ENCODE results near the gene IQSEC1.
A peak's percentile ranks its signal among the peaks of the same experiment; 100 is the strongest.

IQSEC1 gene

DNA sequence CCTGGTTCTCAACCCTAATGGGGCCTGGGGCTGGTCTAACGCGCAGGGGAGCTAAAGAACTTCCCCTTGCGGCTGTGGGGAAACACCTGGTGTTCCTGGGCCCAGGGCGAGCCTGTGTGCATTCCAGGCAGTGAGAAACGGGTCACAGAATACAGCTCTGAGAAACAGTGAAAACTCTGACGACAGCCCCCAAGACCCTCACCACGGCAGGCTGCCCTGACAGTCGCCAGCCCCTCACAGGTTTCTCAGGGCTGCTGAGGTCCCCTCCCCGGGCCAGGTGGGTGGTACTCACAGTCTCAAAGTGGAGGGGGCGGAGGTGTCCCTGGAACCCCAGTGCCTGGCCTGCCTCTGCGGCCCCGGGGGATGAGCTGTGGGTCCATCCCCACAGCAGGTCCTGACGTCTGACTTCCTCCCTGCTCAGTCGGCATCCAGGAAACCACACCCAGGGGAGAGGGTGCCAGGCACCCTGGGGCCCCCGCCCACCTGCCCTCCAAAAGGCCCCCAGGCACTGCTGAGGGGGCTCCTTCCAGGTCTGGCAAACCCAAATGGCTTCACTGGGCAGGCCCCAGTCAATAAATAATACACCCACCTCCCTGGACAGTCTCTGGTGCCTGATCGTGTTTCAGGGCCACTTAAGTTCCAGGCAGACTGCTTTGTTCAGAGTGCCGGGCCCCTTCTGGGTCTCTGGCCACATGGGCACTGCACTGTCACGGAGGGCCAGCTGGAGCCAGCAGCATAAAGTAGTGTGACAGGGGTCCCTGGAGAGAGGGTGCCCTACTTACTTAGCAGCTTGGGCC, 57.7 kb downstream of the IQSEC1 start:
- peak; percentile 90 for DNase-seq (ENCODE audit: low spot score)

DNA sequence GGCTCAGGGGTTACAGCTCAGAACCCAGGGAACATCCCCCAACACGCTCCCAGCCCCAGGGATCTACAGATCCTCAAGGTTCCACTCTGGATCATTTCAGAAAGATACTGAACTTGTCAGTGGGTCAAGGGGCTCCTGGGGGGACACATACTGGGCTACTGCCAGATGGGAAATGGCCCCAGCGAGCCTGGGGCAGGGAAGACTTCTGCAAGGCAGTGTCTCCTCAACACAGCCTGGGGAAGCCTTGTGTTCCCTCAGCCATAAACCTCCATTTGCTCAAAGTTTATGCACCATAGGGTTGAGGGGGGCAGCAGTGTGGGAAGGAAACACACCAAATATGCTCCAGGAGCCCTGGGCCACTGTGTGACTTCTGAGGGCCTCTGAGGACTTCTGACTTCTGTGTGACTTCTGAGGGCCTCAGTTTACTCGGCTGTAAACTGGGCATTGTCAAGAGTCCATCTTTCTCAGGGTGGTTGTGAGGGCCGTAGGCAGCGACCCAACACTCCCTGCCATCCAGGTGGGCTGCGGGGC, 58.4 kb downstream of the IQSEC1 start:
- DNase-seq (ENCODE audit: low spot score) = no peak

DNA sequence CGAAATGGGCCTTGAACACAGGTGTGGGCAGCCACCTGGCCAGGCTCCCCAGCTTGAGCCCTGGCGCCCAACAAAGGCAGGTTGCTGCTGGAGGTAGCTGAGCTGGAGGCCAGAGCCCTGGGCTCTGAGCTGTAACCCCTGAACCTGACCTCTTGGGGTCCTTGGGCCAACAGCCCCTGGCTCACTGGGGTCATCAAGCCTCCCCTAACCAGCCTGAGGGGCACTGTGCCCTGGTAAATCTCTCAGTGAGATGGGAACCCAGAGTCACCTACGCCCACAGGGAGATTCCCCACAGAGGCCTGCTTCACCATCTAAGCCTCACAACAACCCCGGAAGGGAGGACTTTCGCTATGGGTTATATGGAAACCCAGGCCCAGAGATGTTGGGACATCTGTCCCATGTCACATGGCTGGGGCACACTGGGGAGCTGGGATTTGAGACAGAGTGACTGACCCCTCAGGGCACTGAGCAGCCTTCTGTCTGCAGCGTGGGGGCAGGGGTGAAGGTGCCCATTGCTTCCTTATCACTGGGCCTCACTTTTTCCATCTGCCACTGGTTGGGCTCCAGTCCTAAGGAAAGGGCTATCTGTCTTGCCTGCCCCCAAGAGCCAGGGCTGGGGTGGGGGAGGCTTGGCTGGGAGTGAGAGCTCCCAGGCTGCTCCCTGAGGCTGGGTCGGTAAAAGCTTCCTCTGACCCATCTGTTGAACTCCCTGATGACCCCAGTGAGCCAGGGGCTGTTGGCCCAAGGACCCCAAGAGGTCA, 59.1 kb downstream of the IQSEC1 start:
- DNase-seq (ENCODE audit: low spot score) = no peak

DNA sequence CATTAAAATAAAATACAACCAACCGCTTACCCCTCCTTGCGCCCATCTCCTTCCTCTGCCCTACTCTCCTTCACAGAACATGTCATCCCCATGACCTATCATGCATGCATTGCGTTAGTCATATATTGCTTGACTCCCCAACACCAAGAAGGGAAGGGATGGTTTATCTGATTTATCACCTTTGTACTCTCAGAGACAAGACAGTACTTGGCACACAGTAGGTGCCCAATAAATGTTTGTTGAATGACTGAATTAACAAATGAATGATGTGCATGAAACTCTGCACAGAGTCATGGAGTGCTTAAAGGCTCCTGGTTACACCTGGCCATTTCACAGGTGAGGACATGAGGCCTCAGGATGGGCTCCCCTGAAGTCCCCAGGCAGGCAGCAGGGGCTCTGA, 59.7 kb downstream of the IQSEC1 start:
- DNase-seq (ENCODE audit: low spot score) = peak; percentile 30

DNA sequence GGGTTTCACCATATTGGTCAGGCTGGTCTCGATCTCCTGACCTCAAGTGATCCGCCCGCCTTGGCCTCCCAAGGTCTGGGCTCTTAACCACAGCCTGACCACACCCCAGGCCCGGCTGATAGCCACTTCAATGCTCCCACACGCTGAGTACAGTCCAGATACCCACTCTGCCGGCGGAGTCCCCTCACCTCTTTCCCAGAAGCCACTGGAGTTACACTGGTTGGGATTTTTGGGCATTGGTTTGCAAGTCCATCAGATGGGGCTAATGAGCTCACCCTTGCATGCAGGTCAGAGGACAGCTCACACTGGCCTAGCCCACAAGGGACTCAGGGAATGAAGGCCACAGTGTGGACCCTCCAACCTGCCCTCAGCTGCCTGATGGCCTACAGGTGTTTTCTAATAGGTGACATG, 60.1 kb downstream of the IQSEC1 start:
- no peak for DNase-seq (ENCODE audit: low spot score)

DNA sequence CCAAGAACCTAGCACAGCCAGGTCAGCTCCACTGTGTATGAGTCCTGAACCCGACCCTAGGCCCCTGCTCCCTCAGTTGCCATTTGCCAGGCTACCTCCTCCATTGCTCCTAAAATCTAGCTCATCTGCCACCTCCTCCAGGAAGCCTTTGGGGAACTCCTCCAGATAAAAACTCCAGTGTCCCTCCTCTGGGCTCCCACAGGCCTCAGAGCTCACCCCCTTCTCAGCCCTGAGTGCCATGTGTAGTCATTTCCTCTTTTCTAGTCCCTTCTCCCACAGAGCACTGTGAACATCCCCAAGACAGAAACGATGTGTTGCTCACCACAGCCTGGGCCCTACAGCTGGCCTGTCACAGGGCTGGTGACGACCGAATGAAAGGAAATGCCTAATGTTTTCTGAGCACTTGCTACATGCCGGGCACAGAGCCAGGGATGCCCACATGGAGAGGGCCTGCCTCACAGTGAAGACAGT, 61.0 kb downstream of the IQSEC1 start:
- DNase-seq (ENCODE audit: low spot score) = peak; percentile 94

DNA sequence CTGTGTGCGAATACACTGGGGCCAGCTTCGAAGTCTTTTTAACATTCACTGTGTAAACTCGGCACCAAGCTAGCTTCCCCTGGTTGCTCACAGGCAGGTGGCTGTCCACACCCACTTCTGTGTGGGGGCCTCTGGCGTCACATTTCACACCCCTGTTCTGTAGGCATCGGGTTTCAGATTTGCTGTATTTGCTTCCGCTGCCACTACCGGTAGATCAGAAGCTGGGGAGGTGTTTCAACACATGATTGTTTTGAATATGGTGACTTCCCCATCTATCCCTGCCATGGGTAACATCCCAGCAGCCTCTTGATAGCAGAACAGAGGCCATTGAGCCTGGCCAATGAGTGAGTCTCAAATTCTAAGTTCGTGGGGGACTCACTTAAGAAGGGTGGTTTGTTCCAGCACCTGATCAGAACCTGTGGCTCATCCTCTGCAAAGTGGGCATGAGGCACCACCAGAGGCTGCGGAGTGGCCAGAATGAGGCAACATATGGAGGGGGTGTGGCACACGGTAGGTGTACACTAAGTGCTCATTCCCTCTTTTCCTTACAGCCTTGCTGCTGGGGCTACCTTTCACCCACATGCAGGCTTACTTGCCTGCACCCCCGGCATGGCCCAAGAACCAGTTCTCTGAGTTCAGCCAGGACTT, 61.5 kb downstream of the IQSEC1 start:
- peak; percentile 91 for DNase-seq (ENCODE audit: low spot score)

DNA sequence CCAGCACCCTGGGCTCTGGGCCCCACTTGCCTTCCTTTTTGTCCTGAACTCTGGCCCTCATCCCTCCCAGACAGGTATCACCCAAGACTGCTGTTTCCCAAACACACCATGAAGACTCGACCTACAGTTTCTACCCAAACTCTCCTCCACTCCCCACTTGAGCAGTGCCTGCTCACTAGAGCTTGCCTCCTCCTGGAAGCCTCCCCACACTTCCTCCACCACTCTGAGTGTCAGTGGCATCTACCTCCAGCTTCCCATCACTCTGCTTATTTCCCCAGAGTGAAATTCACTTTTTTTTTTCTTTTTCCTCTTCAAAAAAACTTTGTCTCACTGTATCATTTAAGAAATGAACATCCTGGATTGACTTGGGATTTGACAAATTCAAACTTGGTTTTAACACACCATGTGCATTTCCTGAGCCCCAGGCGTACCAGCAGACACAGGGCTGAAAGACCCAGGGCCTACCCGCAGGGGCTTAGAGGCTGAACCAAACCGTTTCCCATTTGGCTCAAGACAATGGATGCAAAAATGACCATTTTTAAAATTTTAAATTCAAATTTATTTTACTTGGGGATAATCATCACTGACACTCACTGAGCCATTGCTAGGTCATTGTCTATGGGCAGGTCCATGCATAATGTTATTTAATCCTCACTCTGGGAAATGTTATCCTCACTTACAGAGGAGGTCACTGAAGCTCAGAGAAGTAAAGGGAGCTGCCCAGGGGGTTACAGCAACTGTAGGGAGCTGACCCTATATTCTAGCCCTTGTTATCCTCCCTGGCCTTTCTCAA, 62.3 kb downstream of the IQSEC1 start:
- peak; percentile 35 for DNase-seq (ENCODE audit: low spot score)

DNA sequence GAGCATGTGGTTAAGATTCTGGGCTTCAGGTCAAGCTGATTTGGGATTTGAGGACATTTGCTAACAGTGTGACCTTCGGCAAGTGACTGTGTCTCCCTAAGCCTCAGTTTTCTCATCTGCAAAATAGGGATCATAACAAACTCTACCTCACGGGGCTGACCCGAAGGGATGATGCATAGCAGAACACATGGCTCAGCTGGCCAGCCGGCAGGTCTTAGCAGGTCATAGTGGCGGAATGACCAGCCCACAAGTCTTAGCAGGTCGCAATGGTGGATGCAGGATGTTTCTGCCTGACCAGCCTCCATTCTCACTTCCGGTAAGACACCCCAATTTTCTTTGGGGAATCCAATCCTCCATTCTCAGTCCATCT, 63.3 kb downstream of the IQSEC1 start:
- no peak for DNase-seq (ENCODE audit: low spot score)

DNA sequence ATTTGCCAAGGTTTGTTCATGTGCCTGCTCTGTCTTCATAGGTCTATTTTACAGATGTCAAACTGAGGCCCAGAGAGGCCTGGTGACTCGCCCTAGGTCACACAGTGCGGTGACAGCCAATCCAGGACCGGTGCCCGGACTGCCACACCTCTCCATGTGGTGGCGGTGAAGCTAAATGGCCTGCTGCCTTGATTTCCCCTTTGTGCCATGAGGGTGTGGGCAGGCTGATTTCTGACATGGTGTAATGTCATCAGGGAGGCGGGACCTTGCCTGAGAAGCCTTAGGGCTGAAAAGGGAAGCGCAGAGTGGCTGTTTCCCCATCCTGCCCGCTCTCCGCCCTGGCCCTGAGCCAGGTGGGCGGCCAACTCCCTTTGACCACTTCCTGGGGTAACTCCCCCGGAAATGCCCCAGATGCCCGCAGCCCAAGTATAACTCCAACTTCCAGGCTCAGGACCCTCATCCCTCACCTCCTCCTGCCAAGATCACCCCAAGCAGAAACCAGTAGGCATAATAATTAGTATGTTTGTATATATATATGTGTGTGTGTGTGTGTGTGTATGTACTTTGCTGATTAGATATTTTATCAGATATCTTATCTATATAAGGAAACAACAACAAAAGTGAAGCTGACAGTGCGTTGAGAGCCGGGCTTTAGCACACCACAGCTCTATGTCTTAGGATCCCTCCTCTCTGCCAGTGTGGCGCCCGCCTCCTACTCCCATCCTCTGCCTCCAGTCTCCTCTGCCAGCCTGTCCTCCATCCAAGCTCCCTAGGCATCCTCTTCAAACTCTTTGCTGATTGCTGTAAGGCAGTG, 63.9 kb downstream of the IQSEC1 start:
- peak; percentile 81 for DNase-seq (ENCODE audit: low spot score)

DNA sequence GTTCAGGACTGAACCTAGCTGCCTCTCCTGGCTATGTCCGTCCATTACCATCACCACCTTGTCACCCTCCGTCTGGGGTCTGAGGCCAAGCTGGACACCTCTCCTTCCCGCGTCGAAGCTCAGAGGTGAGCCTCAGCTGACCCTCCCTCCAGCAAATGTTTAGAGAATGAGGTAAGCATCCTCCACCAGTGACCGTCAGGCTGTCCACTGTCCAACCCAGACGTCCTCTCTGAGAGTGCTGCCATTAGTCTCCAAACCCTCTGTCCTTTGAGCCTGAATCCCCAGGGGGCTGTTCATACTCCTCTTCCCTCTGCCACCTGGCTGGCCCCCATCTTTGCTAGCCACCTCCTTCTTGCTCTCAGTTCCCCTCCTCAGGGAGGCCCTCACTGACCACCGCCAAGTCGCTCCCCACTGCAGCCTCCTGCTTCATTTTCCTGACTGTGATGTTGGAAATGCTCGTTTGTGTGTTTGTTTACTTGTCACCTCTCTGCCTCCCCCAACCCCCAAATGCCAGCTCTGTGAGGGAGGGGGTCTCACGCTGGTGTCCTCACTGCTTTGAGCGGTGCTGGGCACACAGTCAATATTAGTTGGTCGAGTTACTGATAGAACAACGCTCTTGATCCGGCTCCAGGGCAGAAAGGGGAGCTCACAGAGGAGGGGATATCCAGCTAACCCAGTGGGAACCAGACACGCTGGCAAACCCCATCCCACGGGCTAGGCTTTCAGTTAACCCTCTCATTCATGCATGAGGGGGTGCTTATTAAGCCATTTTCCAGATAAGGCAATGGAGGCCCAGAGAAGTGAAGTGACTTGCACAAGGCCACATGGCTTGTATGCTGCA, 64.9 kb downstream of the IQSEC1 start:
- no peak for DNase-seq (ENCODE audit: low spot score)

DNA sequence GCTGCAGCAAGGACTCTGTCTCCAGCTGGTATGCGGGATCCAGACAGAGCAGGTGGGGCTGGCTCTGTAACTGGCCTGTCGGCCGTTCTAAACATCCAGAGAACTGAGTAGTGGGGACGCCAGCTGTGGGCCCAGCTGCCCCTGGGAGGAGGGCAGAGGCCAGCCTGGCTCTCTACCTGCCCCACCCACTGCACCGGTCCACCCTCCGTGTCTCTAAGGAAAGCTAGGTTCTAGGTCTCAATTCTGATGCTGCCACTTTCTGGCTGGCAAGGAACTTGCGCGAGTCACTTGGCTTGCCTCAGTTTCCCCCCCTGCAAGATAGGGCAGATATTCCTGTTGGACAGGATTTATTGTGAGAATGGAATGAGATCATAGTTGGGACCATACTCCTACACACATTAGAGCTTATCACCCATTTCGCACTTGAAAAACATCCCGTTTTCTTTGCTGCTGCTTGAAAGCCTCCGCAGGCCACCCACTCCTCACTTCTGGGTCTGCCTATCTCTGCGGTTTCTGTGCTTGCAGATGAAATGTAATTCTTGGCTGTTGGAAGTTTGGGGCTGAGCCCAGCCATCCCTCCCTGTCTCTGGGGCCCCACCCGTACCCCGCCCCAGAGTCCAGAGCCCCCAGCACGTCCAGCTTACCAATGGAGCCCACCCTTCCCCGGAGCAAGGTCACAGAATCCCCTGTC, 65.8 kb downstream of the IQSEC1 start:
- no peak for DNase-seq (ENCODE audit: low spot score)

DNA sequence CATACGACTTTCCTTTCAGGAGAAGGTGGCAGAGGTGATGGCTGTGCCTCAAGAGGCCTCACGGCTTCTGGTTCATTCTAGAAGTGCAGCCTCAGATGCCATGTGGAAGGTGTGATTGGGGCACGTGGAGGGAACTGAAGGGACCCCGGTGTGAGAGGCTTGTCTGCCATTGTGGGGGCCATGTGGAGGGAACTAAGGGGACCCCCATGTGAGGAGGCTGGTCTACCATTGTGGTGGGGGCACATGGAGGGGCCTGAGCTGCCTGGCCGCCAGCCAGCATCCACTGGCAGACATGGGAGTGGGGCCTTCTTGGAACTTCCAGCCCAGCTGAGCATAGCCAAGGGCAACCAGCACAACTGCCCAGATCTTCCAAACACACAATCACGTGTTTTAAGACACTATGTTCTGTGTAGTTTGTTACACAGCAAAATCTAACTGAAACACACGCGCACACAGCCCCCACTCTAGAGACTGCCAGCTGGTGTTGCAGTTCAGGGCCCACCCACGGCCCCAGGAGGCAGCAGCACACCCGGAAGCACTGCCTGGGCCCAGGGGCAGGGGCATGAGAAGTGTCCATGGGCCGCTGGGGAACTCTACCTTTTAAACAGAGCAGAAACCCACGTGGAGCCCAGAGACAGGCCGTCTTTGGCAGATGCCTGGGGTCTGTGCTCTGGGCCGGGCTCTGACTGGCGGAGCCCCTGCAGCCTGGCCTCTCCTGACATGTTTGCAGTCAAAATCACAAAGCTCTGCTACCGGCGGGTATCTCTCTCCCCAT, 66.8 kb downstream of the IQSEC1 start:
- DNase-seq (ENCODE audit: low spot score) = no peak

DNA sequence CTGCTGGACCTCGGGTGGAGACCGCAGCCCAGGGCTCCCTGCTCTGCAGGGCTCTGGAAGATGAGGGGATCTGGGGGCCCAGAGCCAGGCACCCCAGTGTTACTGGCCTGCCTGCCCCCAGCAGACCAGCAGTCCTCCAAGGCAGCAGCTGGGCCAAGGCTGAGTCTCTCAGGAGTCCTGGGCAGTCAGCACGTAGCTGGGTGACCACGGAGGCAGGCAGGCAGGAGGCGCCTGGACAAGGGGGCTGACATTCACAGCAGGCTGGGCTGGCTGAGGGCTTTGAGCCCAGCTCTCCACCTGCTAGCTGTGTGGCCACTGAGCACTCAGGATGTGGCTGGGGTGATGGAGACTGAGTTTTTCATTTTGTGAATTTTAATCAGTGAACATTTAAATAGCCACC, 67.9 kb downstream of the IQSEC1 start:
- no peak for DNase-seq (ENCODE audit: low spot score)

DNA sequence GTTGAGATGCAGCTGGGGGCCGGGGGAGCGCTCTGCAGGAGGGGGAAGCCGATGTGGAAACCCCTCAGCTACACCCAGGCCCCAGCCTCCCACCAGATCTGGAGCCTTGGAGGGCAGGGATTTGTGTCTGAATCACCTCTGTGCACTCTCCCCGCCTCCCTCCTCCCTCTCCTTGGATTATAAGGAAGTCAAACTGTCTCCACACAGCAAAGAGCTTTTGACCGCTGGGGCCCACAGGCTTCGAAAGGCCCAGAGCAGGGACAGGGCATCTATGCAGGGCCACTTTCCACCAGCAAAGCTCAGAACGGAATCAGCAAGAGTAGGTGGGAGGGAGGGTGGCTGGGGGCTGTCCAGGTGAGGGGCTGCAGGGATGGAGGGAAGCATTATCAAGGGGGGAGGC, 68.9 kb downstream of the IQSEC1 start:
- no peak for DNase-seq (ENCODE audit: low spot score)

DNA sequence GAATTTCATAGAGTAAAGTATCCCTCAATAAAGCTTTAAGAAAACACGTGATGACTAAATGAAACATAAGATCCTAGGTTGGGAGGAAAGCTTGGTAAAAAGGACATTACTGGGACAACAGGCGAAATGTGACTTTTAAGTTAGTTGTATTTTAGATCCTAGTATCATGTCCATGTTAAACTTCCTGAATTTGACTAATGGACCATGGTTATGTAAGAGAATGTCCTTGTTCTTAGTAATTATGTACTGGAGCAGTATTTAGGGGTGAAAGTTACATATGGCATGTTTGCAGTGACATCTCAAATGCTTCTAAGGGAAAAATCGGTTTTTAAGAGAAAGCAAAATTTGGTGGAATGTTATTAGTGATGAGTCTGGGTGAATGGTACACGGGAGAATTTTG, 69.6 kb downstream of the IQSEC1 start:
- no peak for DNase-seq (ENCODE audit: low spot score)

DNA sequence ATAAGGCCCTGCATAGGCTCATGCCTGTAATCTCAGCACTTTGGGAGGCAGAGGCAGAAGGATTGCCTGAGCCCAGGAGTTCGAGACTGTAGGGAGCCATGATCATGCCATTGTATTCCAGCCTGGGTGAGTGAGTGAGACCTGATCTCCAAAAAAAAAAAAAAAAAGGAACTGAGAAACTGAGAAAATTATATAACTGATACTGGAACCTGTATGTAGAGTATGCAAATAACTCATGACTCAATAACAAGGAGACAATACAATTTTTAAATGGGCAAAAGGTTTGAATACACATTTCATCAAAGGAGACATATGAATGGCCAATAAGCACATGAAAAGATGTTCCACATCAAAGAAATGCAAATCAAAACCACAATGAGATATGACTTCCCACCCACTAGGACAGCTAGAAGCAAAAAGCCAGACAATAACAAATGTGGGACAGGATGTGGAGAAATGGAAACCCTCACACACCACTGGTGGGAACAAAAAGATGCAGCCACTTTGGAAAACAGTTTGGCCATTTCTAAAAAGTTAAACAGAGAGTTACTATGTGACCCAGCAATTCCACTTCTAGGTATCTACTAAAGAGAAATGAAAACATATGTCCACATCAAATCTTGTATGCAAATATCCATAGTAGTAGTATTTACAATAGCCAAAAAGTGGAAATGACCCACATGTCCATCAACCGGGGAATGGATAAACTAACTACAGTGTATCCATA, 70.7 kb downstream of the IQSEC1 start:
- peak; percentile 77 for DNase-seq (ENCODE audit: low spot score)
